ENCODE measurements around the gene MDM4. TPM values are rescaled to one million over a fixed set of nuclear protein-coding genes. Genes with fewer than 3 reads are reported as not detected.

Gene MDM4
- total RNA-seq, 4 donors from 2014 or later, result 15.1 to 44.0 (median 28.9) TPM

GRCh38 chr1:204602111-204602579 lies 85.9 kb downstream of the MDM4 start:
- Histone ChIP-seq H3K27me3 (peaks cover 0 to 7% (median 0%) of the 10 kb centered on the region in 3 donors), H3K27ac (no peak overlapping the region), H3K4me3 (no peak overlapping the region), H3K4me1 (no peaks in the 10 kb centered on the region), H3K36me3 (no peaks in the 10 kb centered on the region), H3K9me3 (no peaks in the 10 kb centered on the region)
- no peak for TF ChIP-seq CTCF (IDR thresholded peaks at IDR 0.05 in 4 of 5, conservative IDR thresholded peaks at IDR 0.05 in 1 of 5)
- no peak for DNase-seq
- no peak for ATAC-seq
- in situ Hi-C loops (cut with MboI; ENCODE audit: low sequenced_read_pairs in 4 of 4), result no loop called here
- intact Hi-C loops (cut with DNase I; ENCODE audit: low total_unique reads), result no loop called here

- H3K9me3 ChIP-seq, result no peaks in the 10 kb centered on the region
- H3K4me3 ChIP-seq, result no peak overlapping the region
- peaks cover 0 to 7% (median 0%) of the 10 kb centered on the region in 3 donors for H3K27me3 ChIP-seq
- H3K27ac ChIP-seq, result no peak overlapping the region
- no peaks in the 10 kb centered on the region for H3K36me3 ChIP-seq
- no peaks in the 10 kb centered on the region for H3K4me1 ChIP-seq
- no peak for TF ChIP-seq CTCF (IDR thresholded peaks at IDR 0.05 in 4 of 5, conservative IDR thresholded peaks at IDR 0.05 in 1 of 5)
- no peak for TF ChIP-seq POLR2A (IDR thresholded peaks at IDR 0.05)
- DNase-seq (no peak), ATAC-seq (no peak)
- in situ Hi-C loops (cut with MboI; ENCODE audit: low sequenced_read_pairs in 4 of 4) (no loop called here), intact Hi-C loops (cut with DNase I; ENCODE audit: low total_unique reads) (no loop called here)
Observed at GRCh38 chr1:204602871-204603542, 86.8 kb downstream of the MDM4 start.

DNA sequence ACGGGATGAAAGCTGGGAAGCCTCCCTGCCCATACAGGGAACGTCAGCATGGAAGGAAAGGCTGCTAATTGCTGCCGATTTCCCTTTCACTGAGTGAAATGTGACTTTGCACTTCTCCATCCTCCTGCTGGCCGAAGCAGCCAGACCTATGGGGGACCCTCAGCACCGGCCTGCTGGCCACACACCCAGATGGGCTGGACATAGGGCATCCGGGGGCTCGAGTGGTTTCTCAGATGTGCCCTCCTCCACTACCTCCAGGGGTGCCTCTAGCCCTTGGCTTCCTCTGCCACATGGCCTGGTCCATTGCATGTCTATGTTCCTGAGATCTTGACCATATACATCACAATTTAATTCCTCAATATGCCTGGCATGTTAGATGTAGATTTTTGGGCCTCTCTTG lies 89.6 kb downstream of the MDM4 start:
- in situ Hi-C loops (cut with MboI; ENCODE audit: low sequenced_read_pairs in 4 of 4), result no loop called here
- H3K27me3 ChIP-seq, result peaks cover 0 to 7% (median 0%) of the 10 kb centered on the region in 3 donors

More for the DNA sequence above, 89.6 kb downstream of the MDM4 start:
- no peak overlapping the region for H3K4me3 ChIP-seq
- no peak for DNase-seq
- H3K4me1 ChIP-seq, result no peaks in the 10 kb centered on the region
- no peak for ATAC-seq
- TF ChIP-seq CTCF (IDR thresholded peaks at IDR 0.05 in 4 of 5, conservative IDR thresholded peaks at IDR 0.05 in 1 of 5), result no peak
- no peak for TF ChIP-seq POLR2A (IDR thresholded peaks at IDR 0.05)
- no peaks in the 10 kb centered on the region for H3K36me3 ChIP-seq
- H3K9me3 ChIP-seq, result no peaks in the 10 kb centered on the region
- no peak overlapping the region for H3K27ac ChIP-seq
- intact Hi-C loops (cut with DNase I; ENCODE audit: low total_unique reads), result no loop called here

Other genes starting within 250 kb of the MDM4 start
- 10 to 100 TPM in 2 of 4 donors, 1 to 10 TPM in 2; 4.3 to 13.2 (median 7.7) TPM for gene PLEKHA6, start 156.5 kb upstream of the MDM4 start, total RNA-seq
- gene PPP1R15B, start 104.6 kb upstream of the MDM4 start, total RNA-seq, result 10 to 100 TPM; 23.8 to 33.0 (median 25.9) TPM
- gene PIK3C2B, start 21.6 kb upstream of the MDM4 start, total RNA-seq, result 1 to 10 TPM; 2.8 to 6.0 (median 3.8) TPM
- 1 to 10 TPM in 1 of 4 donors, under 1 TPM in 3; 0.46 to 1.1 (median 0.93) TPM for gene LRRN2, start 169.3 kb downstream of the MDM4 start, total RNA-seq

All from gastrocnemius medialis (tissue), 4 donors.